GM10847 (cell line): ENCODE data around the gene CARMIL3.

Source experiments
- POLR2A ChIP-seq: IDR thresholded peaks from 2 replicates; pipeline ENCODE4 v1.6.1; 2011; ENCODE audit not compliant: insufficient read length; ENCODE audit errors: extremely low read depth

CARMIL3 gene, protein sequence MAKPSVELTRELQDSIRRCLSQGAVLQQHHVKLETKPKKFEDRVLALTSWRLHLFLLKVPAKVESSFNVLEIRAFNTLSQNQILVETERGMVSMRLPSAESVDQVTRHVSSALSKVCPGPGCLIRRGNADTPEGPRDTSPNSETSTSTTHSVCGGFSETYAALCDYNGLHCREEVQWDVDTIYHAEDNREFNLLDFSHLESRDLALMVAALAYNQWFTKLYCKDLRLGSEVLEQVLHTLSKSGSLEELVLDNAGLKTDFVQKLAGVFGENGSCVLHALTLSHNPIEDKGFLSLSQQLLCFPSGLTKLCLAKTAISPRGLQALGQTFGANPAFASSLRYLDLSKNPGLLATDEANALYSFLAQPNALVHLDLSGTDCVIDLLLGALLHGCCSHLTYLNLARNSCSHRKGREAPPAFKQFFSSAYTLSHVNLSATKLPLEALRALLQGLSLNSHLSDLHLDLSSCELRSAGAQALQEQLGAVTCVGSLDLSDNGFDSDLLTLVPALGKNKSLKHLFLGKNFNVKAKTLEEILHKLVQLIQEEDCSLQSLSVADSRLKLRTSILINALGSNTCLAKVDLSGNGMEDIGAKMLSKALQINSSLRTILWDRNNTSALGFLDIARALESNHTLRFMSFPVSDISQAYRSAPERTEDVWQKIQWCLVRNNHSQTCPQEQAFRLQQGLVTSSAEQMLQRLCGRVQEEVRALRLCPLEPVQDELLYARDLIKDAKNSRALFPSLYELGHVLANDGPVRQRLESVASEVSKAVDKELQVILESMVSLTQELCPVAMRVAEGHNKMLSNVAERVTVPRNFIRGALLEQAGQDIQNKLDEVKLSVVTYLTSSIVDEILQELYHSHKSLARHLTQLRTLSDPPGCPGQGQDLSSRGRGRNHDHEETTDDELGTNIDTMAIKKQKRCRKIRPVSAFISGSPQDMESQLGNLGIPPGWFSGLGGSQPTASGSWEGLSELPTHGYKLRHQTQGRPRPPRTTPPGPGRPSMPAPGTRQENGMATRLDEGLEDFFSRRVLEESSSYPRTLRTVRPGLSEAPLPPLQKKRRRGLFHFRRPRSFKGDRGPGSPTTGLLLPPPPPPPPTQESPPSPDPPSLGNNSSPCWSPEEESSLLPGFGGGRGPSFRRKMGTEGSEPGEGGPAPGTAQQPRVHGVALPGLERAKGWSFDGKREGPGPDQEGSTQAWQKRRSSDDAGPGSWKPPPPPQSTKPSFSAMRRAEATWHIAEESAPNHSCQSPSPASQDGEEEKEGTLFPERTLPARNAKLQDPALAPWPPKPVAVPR (N-terminal part only)

DNA sequence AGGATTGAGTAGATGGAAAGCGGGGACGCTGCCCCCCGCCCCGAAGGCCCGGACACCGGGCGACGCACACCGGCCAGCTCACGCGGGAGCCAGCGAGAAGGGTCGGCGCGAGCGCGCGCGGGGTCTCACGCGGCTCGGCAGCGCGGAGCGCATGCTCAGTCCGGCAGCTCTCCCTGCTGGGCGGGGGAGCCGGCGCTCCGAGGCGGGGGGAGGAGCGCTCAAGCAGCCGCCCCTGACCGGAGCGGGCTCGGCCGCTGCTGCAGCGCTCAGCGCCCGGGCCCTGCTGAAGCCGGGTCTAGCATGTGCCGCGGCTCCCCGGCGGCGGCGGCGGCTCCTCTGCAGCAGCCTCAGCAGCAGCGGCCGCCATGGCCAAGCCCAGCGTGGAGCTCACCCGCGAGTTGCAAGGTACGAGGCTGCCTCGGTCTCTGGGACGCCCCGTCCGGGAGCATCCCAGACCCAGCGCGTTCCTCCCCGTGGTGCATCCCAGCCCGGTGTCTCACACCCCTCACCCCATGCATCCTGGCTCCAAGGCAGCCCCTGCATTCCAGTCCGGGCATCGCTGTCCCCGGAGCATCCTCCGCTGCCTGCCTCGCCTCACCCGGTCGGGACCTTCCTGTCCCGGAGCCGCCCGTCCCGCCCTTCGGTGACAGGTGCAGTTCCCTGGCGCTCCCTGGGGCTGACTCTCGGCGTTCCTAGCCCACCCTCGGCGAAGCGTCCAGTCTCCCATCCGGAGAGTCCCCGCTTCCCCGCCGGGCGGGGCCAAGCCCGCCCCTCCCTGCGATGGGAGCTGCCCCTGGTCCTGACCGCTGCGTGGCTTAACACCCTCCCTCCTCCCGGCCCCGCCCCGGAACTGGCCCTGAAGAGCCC, at the start of gene CARMIL3:
CARMIL3 (plus strand) TSS at position 221 of the 867 bp plus-strand sequence; CDS start at position 366, 145 bp downstream.
- peak; percentile 41 for TF ChIP-seq POLR2A

- no peak for TF ChIP-seq POLR2A
Measured at GRCh38 chr14:24011051-24011450, 40.8 kb upstream of the CARMIL3 start.

- TF ChIP-seq POLR2A: no peak
Measured at GRCh38 chr14:24013654-24014514, 37.9 kb upstream of the CARMIL3 start.

DNA sequence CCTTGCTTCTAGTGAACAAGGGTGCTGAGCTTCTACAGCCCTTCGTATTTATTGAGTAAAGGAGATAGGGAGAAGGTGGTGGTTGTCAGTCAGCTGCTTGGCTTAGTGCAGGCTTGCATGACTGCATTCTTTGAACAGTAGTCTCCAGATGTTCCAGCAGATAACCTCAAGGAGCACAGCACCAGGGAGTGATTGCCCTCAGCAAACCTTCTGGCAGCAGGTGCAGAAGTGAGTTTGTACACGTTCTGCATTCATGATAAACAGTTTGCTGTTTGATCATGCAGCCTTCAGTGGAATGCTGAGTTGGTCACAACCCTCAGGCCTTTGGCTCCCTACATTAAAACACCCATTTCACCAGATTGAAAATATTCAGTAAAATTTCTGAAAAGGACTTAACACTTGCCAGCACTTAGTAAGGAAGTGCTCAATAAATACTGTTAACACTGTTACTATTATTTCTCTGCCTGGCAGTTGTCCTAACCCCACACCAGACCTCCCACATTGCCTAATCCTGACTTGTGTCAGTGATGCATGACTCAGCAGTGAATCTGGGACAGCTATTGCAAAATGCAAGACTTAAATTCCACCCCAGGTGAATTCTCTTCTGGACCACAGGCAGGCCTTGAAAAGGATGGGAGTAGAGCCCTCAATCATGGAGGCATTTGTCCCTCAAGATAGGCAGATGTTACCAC, 18.9 kb upstream of the CARMIL3 start:
- no peak for TF ChIP-seq POLR2A

- no peak for TF ChIP-seq POLR2A
Measured at GRCh38 chr14:24036169-24036962, 15.4 kb upstream of the CARMIL3 start.

DNA sequence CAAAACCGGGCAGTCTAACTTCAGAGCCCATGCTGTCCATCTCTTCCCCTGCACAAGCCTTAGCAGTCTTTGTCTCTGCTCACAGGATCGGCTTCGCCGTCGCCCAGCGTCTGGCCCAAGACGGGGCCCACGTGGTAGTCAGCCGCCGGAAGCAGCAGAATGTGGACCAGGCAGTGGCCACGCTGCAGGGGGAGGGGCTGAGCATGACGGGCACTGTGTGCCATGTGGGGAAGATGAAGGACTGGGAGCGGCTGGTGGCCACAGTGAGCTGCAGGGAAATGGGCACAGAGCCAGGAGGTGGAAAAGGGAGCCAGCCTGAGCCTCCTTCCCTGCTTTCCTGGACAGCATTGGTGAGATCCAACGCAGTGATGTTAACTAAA, 14.2 kb upstream of the CARMIL3 start:
- no peak for TF ChIP-seq POLR2A

GRCh38 chr14:24038686-24039085, 13.1 kb upstream of the CARMIL3 start:
- TF ChIP-seq POLR2A: no peak

GRCh38 chr14:24040692-24041091, 11.1 kb upstream of the CARMIL3 start:
- TF ChIP-seq POLR2A: no peak

- TF ChIP-seq POLR2A: no peak
Measured at GRCh38 chr14:24042746-24043145, 9.1 kb upstream of the CARMIL3 start.

- no peak for TF ChIP-seq POLR2A
Measured at GRCh38 chr14:24051176-24051788, 527 bp upstream of the CARMIL3 start.

GRCh38 chr14:24052656-24053547, 1.1 kb downstream of the CARMIL3 start:
- no peak for TF ChIP-seq POLR2A
